NCI-H1694 treated with DMSO at 0.1 percent for 48 hours (cell line): ENCODE measurements around the gene SACM1L.

Experiments used
- DNase-seq: peaks from one replicate; lab custom pipeline; 2025; lab: John Stamatoyannopoulos, UW

The SACM1L gene

DNA sequence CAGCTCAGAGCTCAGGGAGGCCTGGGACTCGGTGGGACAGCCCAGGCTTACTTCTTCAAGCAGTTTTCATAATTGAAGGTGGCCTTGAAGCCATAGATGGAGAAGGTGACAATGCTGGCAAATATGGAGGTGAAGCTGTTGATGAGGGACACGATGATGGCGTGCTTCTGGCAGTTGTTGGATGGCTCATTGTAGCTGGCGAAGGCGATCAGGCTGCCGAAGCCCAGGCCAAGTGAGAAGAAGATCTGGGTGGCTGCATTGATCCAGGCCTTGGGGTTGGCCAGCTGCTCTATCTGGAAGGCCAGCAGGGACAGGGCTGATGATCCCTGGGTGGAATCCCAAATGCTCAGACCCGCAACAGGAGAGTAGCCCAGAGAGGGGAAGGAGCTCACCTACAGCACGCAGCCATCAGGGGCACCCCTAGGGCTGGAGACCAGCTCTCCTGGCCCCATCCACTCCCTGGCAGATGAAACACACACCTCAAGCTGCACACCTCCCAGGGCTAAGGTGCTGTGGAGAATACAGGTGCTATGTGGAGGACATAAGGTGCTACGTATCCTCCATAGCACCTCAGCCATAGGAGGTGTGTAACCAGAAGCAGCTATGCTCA is 82.1 kb downstream of the SACM1L start:
- no peak for DNase-seq

DNA sequence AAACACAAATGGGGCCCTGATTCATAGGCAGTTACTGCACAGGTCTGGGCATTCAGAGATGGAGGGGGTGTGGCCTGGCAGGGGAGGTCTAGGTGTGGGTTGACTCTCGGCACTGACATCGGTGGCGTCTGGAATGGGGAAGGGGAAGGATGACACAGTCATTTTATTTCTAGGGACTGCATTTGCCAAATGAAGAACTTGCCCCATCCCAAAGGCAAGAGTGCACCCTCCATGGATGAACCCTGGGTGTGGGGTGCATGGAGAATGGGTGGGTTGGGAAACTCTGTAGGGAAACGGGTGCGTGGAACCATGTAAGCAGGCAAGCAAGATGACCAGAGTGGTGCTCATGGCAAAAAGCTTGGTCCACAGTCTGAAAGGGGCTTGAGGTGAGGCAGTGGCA is 82.6 kb downstream of the SACM1L start:
- no peak for DNase-seq

DNA sequence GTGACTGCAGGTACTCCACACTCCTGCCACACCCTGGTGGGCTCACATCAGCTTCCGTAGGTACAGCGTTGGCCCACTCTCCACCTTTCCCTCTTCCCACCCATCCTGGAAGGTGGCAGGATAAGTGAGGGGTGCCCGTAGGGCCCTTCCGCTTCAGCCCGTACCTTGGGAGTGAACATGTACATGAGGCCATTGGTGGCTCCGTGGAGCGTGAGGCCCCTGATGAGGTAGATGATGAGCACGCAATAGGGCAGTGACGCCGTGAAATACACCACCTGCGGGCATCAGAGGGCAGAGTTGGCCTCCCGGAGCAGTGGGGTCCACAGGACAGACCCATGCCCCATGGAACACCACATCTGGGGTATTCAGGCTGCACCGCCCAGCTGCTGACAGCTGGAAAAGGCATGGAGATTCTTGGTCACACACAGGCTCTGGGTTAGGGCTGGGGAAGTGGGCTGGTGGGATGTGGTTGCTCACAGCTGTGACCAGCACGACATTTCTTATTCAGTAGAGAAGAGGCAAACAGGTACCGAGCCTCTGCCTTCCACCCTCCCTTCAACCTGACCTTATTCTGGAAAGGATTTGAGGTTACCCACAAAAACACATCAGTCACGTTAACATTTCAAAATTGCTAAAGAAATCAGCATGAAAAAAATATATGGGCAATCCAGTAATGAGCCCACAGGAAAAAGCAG is 83.3 kb downstream of the SACM1L start:
- no peak for DNase-seq

DNA sequence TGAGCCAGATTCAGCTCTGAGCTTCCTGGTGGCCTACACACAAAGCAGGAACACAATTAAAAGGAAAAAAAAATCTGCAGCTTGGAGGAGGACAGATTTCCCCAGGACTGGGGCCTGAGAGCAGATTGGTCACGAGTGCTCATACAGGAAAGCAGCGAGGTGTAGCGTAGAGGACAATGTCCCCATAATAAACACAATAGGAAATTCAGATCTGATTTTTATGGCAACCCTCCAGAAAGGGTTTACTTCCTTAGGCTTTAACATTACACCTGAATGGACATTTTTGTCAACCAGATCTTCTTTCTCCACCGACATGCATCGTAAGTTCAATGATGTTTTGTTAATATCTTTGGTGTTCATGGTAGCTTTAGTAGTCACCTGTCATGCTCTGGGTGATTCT is 83.9 kb downstream of the SACM1L start:
- no peak for DNase-seq

DNA sequence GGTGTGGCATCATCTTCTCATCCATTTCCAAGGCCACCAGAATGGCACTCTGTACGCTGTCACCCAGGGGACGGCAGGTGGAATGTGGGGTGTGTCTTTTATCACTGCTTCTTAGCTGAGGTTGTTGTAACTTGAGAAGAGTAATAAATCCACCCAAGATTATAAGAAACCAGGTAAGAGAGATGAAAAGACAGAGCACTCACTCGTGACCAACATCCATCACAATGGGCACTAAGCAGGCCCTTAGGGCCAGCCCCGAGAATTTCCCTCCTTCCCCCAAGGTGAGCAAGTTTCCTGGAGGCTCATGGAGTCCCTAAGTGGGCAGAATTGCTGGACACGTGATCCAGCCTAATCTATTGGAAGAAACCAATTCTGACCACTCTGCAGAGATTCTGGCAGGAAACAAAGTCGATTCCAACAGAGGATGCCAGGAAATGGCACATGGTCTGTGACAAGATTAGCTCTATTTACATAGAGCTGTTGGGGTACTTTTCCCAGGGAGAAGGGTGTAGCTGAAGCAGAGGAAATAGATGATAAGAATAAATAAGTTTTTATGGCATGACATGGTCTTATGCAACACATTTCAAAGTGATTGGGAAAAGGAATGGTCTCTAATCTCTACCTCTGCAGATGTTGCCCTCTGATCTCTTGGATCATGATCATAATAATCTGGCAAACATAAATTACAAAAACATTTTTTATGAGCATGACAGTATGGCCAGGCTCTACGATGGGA is 84.7 kb downstream of the SACM1L start:
- no peak for DNase-seq

DNA sequence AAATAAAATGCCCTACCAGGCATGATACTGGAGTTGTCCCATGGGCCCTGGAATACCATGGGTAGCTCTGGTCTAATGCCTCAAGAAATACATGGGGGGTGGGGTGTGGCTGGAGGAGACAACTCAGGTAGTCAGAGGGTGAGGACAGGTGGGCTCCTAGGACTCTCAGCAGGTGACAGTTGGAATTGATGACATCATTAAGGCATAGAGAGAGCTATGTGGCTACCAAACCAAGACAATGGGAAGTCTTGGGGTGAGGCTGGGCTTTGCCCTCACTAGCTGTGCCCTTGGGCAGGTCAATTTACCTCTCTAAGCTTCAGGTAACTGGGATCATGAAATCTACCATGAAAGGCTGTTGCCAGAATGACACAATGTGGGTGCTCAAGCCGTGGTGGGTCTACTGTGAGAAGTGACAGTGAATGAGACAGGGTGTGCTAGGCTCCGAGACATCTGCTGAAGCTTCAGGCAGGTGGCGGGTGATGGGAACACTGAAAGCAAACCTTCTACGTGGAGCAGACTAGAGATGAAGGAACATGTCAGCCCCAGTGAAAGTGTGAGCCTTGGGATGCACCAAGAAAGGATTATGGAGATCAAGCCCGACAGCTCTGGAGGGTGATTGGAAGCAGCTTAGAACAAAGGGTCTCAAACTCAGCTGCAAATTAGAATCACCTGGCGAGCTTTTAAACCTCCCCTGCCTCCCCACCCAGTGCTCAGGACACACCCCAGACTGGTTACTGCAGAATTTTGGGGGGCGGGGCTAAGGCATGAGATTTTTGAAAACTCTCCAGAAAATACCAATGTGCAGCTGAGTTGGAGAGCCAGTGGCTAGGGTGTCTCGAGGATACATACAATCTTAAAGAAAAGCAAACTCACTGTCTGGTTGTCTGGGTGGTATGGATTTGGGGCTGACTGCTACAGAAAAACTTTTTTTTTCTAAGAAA is 85.7 kb downstream of the SACM1L start:
- DNase-seq: no peak

DNA sequence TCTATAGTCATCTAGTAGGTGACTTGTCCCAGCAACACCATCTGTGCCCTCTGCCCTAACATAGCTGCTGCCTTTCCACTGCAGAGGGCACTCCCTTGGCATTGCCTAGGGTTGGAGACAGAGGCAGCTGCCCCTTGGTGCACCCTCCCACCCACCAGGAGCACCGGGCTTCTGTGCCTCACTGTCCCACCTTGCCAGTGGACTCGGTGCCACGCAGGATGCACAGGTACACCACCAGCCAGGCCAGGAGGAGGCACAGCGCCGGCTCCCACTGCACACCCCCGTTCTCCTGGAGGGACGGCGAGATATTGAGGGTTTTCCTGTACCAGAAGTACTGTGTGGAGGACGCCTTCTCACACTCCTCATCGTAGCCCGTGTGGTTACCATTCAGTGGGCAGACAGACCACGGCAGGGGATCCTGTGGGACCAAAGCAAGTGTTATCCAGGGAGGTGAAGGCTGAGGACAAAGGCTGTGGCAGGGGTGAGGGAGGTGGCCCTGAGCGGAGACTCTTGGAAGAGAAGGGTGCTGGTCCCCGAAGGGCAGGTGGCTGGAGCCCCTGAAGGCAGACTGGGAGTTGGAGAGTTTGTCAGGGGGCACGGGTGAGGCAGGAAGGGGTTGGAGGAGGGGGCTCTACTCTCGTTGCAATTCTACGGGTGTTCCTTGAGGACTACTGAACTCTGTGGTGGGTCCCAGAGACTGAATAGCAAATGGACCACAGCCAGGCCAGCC is 86.5 kb downstream of the SACM1L start:
- no peak for DNase-seq

DNA sequence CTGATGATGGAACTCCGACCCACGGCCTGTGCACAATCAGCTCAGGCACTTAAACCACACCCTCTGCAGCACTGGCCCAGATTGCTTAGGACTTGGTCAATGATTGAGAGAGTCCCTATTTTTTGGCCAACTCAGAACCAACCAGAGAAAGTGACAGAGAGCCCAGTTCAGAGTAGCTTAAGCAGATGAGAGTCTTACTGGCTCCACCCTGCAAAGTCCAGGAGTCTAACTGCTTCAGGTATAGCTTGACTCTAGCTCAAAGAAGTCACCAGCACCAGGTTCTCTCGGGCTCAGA is 87.1 kb downstream of the SACM1L start:
- DNase-seq: no peak

DNA sequence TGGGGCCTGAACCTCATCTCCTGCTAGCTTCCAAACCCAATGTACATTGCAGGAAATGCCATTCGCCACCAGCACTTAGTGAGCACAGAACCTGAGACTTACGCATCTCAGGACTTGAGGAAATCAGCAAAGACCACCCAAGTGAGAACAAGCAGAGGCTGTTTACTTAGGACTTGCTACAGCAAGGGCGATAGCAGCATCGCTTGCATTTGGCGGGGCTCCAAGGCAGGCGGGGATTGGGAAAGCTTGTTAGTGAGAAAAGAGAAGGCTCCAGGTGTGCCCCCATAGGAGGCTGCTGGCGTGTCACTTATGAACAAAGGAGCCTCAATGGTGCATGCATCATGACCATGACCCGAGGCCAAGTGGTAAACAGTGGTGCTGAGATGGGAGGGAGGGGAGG is 87.4 kb downstream of the SACM1L start:
- DNase-seq: no peak

DNA sequence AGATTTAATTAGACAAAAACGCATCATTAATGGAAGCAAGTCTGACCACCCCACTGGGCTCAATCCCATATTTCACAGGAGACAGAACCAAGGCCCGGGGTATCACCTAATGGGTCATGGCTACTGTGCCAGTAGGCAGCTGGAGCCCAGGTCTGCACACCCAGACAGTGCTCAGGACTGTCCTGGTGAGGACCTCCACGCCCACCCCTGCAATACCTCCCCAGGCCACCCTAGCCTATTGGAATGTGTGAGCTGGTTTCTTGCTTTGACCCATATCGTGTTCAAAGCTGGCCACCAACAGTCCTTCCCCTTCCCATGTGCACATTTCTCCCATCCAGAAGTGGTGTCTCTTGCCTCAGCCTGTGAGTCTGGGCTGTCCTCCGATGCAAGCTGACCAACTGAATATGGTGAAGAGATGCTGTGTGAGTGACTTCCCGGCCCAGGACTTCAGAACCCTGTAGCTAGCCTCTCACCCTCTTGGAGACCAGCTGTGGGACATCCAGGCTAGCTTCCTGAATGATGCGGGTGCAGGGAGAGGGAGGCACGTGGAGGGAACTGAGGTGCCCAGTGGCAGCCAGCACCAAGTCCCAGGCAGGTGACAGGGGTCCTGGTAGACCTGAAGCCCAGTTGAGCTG is 88.0 kb downstream of the SACM1L start:
- no peak for DNase-seq

DNA sequence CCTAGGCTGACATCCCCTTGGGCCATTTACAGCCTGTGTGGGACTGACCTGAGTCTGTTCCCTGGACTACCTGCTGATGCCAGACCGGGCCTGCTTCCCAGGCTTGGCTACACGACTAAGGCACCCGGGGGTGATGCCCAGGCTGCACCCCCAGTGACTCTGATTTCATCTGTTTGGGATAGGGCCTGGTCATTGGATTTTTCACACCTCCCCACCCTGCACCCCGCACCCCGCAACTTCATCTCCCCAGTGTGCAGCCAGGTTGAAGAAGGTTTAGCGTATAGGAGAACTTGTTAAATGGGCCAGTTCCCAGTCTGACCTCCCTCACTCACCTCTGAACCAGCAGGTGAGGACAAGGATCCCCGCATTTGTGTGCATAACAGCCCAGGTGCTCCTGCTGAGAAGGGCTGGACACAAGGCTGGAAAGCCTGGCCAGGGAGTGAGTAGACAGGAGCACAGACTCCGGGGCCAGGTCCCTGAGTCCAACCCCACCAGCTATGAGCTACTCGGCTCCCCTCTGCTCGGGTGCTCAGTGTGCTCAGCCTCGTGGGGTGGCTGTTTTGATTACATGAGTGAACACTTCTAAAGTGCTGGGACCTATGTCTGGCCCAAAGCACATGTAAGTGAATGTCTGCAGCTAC is 88.7 kb downstream of the SACM1L start:
- no peak for DNase-seq

DNA sequence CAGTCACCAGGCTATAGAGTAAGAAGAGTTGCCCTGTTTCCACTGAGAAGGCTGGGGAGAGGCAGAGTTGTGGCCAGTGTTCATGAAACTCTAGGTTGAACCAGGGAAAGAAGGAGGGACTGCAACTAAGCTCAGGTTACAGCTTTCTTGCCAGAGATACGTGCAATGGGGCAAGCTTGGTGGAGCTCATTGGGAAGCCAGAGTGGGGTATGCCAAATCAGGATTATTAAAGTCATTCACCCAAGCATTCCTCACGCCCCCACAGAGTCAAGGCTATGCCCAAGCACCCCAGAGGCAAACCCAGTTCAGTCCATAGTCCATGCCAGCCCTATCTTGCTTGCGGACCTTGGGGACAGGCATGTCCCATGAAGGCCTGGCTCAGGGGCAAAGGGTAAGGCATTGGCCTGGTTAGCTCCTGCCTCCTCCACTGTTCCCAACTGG is 89.6 kb downstream of the SACM1L start:
- DNase-seq: no peak

DNA sequence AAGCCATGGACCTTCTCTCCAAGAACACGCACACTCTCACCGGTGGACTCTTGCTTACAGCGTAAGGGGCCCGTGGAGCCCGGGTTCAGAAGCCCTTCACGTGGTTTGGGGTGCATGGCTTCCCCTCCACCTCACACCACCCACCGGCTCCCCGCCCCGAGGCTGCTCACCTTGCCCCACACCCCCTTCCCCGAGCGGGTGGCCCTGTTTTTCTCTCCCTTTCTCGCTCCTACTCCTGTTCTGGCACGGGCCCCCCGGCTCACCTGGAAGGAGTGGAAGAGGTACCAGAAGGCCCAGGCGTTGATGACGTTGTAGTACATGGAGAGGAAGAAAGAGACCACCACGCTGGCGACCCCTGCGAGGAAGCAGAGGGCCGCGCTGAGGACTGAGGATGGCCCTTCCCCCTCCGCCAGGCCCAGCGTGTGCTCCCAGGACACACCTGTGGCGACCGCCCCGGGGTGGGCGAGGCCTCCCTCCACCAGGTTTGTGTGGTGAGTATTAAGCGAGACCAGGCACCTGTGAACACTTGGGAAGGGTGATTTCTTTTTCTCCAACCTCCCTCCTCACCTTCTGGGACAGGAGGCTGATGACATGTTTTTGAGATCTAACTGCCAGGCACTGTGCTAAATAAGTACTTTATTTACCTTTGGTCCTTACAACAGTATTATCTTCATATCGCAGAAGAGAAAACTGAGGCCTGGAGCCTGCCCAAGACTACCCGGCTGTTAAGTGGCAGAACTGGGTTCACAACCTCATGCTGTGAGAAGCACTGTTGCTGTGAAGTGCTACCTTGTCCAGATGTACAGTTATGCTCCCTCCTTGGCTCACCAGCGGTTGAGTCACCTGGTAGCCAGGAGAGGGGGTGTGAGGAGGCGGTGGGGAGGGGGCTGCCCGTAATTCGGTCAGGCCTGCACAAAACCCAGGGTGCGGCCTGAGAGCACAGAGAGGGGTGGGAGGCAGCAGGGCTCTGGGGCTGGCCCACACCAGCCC is 90.8 kb downstream of the SACM1L start:
- DNase-seq: no peak

DNA sequence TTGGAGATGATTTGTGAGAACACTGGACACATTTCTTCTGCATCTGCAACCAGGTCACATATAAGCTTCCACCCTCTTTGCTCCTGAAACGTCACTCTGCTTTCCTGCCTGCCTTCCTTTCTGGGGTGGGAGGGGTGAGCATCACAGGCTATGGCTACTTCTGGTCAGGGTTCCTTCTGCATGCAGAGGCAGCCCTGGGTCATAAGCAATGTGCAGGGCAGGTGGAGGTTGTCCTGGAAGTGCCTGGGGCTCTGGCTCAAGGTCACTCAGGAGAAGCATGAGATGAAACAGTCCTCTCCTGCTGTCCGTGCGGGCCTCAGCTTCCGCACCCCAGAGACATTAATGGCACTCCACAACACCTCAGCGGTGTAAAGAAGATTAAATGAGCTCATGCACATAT is 92.1 kb downstream of the SACM1L start:
- DNase-seq: no peak

DNA sequence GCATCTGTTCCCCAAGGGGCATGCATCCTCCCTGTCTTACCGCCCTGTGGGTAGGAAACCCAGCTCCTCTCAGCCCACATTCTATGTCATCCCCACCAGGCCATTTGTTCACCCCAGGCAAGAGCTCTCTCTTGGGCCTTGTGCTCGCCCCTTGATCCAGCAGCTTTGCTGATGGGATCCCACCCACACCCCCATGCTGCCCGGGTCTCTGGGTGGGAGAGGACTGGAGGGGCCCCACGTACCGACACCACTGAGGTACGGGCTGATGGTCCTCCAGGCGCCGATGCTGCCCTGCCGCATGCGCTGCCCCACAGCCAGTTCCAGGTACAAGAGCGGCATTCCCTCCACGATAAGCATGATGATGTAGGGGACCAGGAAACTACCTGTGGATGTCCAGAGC is 92.6 kb downstream of the SACM1L start:
- DNase-seq: no peak

DNA sequence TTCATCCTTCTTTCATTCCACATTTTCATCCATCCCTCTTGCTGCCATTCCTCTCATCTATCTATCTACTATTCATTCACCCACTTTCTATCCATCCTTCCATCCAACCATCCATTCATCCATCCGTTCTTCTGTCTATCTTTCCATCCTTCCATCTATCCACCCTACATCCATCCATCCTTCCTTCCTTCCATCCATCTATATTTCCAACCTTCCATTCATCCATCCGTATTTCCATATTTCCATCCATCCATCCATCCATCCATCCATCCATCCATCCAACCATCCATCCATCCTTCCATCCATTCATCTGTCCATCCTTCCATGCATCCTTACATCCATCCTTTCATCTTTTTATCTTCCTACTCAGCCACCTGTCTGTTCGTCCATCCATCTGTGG is 93.2 kb downstream of the SACM1L start:
- DNase-seq: no peak

DNA sequence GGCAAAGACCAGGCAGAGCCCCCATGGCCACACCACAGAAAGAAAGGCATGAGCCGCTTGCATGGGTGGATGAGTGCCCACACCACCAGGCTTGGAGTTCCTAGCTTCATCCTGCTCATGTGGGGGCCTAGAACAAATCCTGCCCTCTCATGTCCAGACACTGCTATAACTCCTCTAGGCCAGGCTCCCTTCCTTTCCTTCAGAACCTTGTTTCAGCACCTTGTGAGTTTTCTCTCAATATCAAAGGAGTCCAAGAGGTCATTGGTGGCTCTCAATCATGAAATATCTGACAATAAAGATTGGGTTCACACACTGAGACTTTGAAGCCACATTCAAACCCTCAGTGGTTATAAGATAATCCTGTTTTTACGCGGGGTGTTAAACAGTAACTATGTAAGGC is 94.5 kb downstream of the SACM1L start:
- DNase-seq: no peak

DNA sequence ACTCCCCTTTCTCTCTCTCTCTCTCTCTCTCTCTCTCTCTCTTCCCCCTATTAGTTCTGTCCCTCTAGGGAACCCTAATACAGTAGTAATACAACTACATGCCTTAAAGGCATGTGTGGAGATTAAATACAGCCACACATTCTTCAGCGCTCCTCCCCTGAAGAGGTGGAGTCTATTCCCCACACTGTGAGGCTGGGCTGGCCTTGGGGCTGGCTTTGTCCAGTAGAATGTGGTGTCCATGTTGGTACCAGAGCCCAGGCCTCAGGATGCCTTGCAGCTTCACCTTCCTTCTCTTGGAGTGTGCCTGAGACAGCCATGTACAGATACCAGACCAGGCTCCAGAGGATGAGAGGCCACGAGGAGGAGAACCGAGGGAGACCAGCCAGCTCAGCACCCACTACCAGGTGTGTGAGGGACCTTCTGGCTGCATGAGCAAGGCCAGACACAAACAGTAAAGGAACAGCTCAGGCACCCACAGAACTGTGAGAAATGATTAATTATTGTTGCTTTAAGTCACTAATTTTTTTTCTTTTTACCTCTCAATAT is 96.5 kb downstream of the SACM1L start:
- no peak for DNase-seq

DNA sequence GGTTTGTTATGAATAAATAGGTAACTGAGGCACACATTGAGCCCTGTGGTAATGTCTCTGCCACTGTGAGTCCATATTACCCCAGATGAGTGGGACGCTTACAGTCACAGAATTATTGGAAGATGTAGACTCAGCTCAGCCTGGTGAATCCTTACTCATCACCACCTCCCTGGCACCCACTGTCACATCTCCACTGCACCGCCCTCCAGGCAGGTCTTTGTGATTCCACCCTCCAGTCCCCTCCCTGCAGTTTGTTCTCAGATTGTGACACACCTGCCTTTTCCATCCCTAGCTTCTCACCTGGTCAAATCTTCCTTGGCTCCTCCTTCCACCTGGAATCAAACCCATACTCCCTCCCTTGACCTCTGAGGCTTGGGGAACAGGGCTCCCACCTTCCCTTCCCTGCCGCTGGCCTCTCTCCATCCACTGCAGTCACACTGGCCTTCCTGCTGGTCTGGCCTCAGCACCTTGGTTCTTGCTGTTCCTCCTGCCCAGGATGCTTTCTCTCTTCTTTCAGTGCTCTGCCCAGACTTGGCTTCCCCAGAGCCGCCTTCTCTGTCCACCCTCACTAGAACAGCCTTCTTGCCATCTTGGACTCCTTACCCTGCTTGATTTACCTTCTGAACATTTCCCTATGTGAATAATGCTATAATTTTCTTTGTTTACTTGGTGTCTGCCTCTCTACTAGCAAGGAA is 97.8 kb downstream of the SACM1L start:
- no peak for DNase-seq
